ENCODE results near the gene NUDT7. TPM values are rescaled to one million over a fixed set of nuclear protein-coding genes. Genes with fewer than 3 reads are reported as not detected.

NUDT7 gene
- total RNA-seq, 3 donors from 2014 or later (not counting 1 experiment from before 2014, with no cell fraction given), result 1.6 to 4.3 (median 3.3) TPM

DNA sequence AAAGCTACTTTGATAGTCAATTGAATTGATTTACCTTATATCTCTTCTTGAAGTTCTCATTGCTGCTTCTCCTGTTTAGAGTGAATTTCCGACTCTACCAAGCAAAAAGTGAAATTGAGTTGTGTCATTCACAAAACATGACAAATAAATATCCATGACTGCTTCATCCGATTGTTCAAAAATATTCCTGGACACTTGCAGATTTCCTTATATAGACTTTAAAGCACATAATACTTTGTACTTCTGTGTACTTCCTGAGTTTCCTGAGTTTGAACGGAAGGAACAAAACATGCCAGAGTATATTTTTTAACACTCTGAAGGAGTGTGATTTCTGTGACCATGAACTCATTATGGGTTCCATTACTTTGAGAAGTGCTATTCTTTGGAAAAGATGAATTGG lies 45.5 kb downstream of the NUDT7 start:
- Histone ChIP-seq H3K27ac (ENCODE audit: low read length) (no peak overlapping the region), H3K4me1 (ENCODE audit: control insufficient read depth, insufficient read depth, low read length) (no peaks in the 10 kb centered on the region), H3K27me3 (ENCODE audit: control insufficient read depth, insufficient read depth, low read length) (no peaks in the 10 kb centered on the region), H3K4me3 (ENCODE audit: low read length) (no peak overlapping the region), H3K36me3 (ENCODE audit: control insufficient read depth, insufficient read depth, low read length) (no peaks in the 10 kb centered on the region), H3K9me3 (ENCODE audit: control insufficient read depth, insufficient read depth, low read length) (no peaks in the 10 kb centered on the region)
- H3K9me3 Mint-ChIP-seq, result no peaks in the 10 kb centered on the region
- H3K36me3 Mint-ChIP-seq, result no peaks in the 10 kb centered on the region
- H3K27ac Mint-ChIP-seq, result no peak overlapping the region
- no peak overlapping the region for H3K4me3 Mint-ChIP-seq
- H3K27me3 Mint-ChIP-seq (ENCODE audit: low read depth in 2 of 2), result peaks cover 0 to 10% of the 10 kb centered on the region in 2 donors
- WGBS (ENCODE audit: insufficient coverage), result 60% methylated on average over 3 of the region's 3 CpGs
- no peaks in the 10 kb centered on the region for H3K4me1 Mint-ChIP-seq
- no peak for ATAC-seq
- intact Hi-C loops (cut with micrococcal nuclease), result no loop called here
- TF ChIP-seq, protein P1, sequence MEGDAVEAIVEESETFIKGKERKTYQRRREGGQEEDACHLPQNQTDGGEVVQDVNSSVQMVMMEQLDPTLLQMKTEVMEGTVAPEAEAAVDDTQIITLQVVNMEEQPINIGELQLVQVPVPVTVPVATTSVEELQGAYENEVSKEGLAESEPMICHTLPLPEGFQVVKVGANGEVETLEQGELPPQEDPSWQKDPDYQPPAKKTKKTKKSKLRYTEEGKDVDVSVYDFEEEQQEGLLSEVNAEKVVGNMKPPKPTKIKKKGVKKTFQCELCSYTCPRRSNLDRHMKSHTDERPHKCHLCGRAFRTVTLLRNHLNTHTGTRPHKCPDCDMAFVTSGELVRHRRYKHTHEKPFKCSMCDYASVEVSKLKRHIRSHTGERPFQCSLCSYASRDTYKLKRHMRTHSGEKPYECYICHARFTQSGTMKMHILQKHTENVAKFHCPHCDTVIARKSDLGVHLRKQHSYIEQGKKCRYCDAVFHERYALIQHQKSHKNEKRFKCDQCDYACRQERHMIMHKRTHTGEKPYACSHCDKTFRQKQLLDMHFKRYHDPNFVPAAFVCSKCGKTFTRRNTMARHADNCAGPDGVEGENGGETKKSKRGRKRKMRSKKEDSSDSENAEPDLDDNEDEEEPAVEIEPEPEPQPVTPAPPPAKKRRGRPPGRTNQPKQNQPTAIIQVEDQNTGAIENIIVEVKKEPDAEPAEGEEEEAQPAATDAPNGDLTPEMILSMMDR (IDR thresholded peaks at IDR 0.05), result no peak
- no peak for DNase-seq

DNA sequence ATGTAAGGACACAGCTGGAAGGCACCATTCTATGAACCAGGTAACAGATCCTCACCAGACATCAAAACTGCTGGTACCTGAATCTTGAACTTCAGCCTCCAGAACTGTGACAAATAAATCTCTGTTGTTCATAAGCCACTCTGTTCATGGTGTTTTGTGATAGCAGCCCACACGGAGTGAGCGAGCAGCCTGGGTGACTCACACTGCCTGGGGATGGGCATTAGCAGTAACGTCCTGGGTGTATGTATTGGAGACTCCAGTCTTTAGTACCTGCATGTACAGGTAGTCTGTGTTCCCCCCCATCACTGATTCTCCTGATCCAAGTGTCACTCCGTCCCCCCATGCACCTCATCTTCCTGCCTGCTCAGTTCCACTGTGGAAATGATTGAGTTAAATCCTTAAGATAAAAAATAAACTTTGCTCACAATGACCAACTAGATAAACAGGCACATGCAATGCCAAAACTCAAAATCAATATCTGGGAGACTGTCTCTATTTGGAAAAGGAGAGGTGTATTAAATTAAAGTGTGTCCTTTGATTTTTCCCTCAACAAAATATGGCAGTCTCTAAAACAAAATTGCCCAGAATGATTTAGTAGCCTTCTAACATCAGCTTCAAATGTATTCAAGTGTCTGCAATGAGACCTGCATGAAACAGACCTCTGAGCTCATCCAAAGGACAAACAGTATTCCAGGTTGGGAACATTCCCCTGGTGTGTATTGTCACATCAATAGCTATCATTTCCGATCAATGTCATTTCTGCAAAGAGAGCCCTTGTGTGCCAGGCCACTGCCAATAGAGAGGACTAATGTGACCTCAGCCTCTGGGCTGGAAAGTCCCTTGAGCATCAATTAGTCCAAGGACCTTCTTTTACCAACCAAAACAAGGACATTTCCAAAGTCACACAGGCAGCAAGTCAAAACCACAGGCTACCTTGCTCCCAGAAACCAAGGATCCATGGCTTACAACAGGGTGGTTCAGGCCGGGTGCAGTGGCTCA lies 53.9 kb downstream of the NUDT7 start:
- Mint-ChIP-seq H3K4me3 (no peak overlapping the region), H3K36me3 (no peaks in the 10 kb centered on the region), H3K27me3 (ENCODE audit: low read depth in 2 of 2) (no peaks in the 10 kb centered on the region), H3K9me3 (no peaks in the 10 kb centered on the region), H3K27ac (no peak overlapping the region), H3K4me1 (no peaks in the 10 kb centered on the region)
- Histone ChIP-seq H3K4me1 (ENCODE audit: control insufficient read depth, insufficient read depth, low read length) (no peaks in the 10 kb centered on the region), H3K4me3 (ENCODE audit: low read length) (no peak overlapping the region), H3K9me3 (ENCODE audit: control insufficient read depth, insufficient read depth, low read length) (no peaks in the 10 kb centered on the region), H3K27ac (ENCODE audit: low read length) (no peak overlapping the region), H3K27me3 (ENCODE audit: control insufficient read depth, insufficient read depth, low read length) (no peaks in the 10 kb centered on the region), H3K36me3 (ENCODE audit: control insufficient read depth, insufficient read depth, low read length) (no peaks in the 10 kb centered on the region)
- ATAC-seq (no peak), DNase-seq (no peak)
- WGBS (ENCODE audit: insufficient coverage), result 81% methylated on average over 5 of the region's 6 CpGs
- TF ChIP-seq, protein P1 (IDR thresholded peaks at IDR 0.05), result no peak
- intact Hi-C loops (cut with micrococcal nuclease), result no loop called here

DNA sequence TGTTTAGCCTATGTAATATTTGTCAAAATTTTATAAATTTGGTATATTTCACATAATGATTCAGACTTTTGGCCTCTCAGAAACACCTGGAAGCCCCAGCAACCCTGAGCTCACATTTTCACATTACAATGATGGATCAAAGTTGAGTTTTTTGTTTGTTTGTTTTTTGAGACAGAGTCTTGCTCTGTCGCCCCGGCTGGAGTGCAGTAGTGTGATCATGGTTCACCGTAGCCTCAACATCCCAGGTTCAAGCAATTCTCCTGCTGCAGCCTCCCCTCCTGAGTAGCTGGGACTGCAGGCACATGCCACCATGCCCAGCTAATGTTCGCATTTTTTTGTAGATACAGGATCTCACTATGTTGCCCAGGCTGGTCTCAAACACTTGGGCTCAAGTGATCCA lies 55.4 kb downstream of the NUDT7 start:
- Mint-ChIP-seq H3K4me3 (no peak overlapping the region), H3K4me1 (no peaks in the 10 kb centered on the region), H3K9me3 (no peaks in the 10 kb centered on the region), H3K27me3 (ENCODE audit: low read depth in 2 of 2) (no peaks in the 10 kb centered on the region), H3K27ac (no peak overlapping the region), H3K36me3 (no peaks in the 10 kb centered on the region)
- DNase-seq, result no peak
- Histone ChIP-seq H3K27me3 (ENCODE audit: control insufficient read depth, insufficient read depth, low read length) (no peaks in the 10 kb centered on the region), H3K36me3 (ENCODE audit: control insufficient read depth, insufficient read depth, low read length) (no peaks in the 10 kb centered on the region), H3K9me3 (ENCODE audit: control insufficient read depth, insufficient read depth, low read length) (no peaks in the 10 kb centered on the region), H3K4me3 (ENCODE audit: low read length) (no peak overlapping the region), H3K4me1 (ENCODE audit: control insufficient read depth, insufficient read depth, low read length) (no peaks in the 10 kb centered on the region), H3K27ac (ENCODE audit: low read length) (no peak overlapping the region)
- WGBS (ENCODE audit: insufficient coverage), result 92% methylated on average over 4 of the region's 4 CpGs
- no peak for ATAC-seq
- TF ChIP-seq, protein P1 (IDR thresholded peaks at IDR 0.05), result no peak
- intact Hi-C loops (cut with micrococcal nuclease), result no loop called here
